ENCODE data around the gene HOXA5.

The HOXA5 gene

DNA sequence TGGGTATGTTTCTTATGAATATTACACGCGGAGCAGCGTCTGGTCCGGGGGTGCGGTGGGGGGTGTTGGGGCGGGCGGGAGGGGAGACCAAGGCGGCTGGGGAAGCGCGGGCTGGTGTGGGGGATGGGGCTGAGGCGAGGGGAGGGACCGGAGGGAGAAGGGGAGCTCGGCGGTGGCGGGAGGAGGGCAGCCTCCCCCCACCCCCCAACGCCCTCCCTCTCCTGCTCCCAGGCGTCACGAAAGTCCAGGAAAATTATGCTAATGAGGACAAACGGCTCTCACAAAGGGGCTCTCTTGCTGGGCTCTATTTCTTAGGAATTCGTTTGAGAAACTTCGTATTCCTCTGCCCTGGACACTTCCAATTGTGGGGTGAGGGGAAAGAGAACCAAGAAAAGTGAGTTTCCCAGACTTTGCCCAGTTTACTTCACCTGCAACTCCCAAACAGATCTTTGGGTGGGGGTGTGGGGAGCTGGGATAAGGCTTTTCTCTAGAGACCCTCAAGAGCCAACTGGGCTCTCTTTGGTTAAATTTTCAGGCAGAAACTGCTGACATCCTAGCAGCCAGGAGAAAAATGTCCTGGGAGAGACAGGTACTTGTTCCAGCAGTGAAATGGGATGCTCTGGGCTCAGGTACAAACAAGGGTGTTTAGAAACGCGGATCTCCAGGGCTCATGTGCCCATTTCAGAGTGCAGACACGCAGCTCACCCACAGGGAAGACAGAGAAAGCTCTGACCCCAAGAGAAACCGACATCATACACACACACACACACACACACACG lies 29.3 kb downstream of the HOXA5 start:
- H4K20me1 ChIP-seq (ENCODE audit: insufficient read depth, low read length): no peaks in the 10 kb centered on the region
- TF ChIP-seq, protein P1, sequence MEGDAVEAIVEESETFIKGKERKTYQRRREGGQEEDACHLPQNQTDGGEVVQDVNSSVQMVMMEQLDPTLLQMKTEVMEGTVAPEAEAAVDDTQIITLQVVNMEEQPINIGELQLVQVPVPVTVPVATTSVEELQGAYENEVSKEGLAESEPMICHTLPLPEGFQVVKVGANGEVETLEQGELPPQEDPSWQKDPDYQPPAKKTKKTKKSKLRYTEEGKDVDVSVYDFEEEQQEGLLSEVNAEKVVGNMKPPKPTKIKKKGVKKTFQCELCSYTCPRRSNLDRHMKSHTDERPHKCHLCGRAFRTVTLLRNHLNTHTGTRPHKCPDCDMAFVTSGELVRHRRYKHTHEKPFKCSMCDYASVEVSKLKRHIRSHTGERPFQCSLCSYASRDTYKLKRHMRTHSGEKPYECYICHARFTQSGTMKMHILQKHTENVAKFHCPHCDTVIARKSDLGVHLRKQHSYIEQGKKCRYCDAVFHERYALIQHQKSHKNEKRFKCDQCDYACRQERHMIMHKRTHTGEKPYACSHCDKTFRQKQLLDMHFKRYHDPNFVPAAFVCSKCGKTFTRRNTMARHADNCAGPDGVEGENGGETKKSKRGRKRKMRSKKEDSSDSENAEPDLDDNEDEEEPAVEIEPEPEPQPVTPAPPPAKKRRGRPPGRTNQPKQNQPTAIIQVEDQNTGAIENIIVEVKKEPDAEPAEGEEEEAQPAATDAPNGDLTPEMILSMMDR (IDR thresholded peaks at IDR 0.05; ENCODE audit: low read length): no peak
- TF ChIP-seq EZH2 (optimal IDR thresholded peaks at IDR 0.05; ENCODE audit: low read depth, low read length) (no peak), EZH2phosphoT487 (IDR thresholded peaks at IDR 0.05; ENCODE audit: low read length) (no peak)
- no peaks in the 10 kb centered on the region for H3F3A ChIP-seq (ENCODE audit: insufficient read depth, low read length)
- no peaks in the 10 kb centered on the region for H3K9me2 ChIP-seq (replicated peaks; ENCODE audit: insufficient read depth, low read length)
- H3K27ac ChIP-seq (ENCODE audit: low read length): no peak overlapping the region
- H2AFZ ChIP-seq (ENCODE audit: low read length): no peak overlapping the region
- DNase-seq: no peak
- no peak overlapping the region for H3K9ac ChIP-seq (ENCODE audit: low read length)
- no peak overlapping the region for H3K4me3 ChIP-seq (ENCODE audit: low read length)
- peaks cover 30% of the 10 kb centered on the region; the same call in 1 of the 2 replicates for H3K27me3 ChIP-seq (replicated peaks; ENCODE audit: insufficient read depth, low read length)
- H3K4me1 ChIP-seq (ENCODE audit: low read length): no peaks in the 10 kb centered on the region
- no peaks in the 10 kb centered on the region for H3K79me2 ChIP-seq (ENCODE audit: low read length)
- no peaks in the 10 kb centered on the region for H3K9me3 ChIP-seq (replicated peaks; ENCODE audit: insufficient read depth, low read length)
- no peaks in the 10 kb centered on the region for H3K36me3 ChIP-seq (replicated peaks; ENCODE audit: insufficient read depth, low read length)
- H3K4me2 ChIP-seq (ENCODE audit: low read depth, low read length): no peak overlapping the region

DNA sequence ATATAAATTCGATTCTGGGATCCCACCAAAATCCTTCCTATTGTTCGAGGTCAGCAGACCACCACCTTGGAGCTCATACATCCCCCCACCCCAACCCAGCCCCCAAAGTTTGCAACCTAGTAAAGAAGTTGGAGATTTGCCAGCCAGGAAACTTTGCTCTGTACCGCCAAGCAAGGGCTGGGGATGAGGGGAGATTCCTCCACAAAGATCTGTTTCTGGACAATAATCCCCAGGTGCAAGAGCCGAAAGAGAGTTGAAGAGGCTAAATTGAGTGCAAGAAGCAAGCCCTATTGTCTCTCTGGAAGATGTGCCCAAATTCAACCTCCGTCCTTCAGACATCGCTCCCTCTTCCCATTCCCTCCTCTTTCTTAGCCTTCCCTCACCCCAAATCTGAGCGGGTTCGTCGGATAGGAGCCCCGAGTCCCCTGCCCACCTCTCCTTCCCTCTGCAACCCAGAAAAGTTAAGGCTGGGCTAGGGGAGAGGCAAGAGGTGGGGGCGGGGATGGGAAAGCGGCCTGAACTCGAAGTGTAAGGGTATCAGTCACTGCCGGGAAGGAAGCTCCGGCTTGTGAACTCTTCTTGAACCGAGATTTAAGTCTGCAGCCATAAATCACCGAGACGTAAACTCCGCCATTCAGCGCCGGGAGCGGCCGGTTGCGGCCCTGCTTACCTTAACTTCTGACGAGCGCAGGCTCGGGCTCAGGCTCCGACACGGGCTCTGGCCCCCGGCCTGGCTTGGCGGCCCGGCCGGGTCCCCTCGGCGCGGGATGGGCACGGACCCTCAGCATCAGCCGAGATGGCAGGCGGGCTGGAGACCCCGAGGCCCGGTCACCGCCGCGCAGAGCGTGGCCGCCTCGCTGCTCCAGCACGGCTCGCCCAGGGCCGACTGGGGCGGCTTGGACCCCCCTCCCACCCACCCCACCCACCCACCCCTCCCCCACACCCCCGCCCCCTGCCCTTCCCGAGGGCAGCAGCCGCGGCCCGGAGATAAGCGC lies 30.2 kb downstream of the HOXA5 start:
- Histone ChIP-seq H3K36me3 (replicated peaks; ENCODE audit: insufficient read depth, low read length) (no peaks in the 10 kb centered on the region), H3K9me3 (replicated peaks; ENCODE audit: insufficient read depth, low read length) (no peaks in the 10 kb centered on the region), H2AFZ (ENCODE audit: low read length) (no peak overlapping the region), H4K20me1 (ENCODE audit: insufficient read depth, low read length) (no peaks in the 10 kb centered on the region), H3F3A (ENCODE audit: insufficient read depth, low read length) (no peaks in the 10 kb centered on the region), H3K79me2 (ENCODE audit: low read length) (no peaks in the 10 kb centered on the region), H3K4me2 (ENCODE audit: low read depth, low read length) (no peak overlapping the region), H3K9ac (ENCODE audit: low read length) (no peak overlapping the region), H3K27ac (ENCODE audit: low read length) (no peak overlapping the region), H3K27me3 (replicated peaks; ENCODE audit: insufficient read depth, low read length) (peaks cover 30% of the 10 kb centered on the region; the same call in 1 of the 2 replicates), H3K9me2 (replicated peaks; ENCODE audit: insufficient read depth, low read length) (no peaks in the 10 kb centered on the region), H3K4me1 (ENCODE audit: low read length) (no peaks in the 10 kb centered on the region), H3K4me3 (ENCODE audit: low read length) (no peak overlapping the region)
- DNase-seq: no peak
- TF ChIP-seq EZH2 (optimal IDR thresholded peaks at IDR 0.05; ENCODE audit: low read depth, low read length): no peak
- TF ChIP-seq EZH2phosphoT487 (IDR thresholded peaks at IDR 0.05; ENCODE audit: low read length): no peak
- TF ChIP-seq, protein P1 (IDR thresholded peaks at IDR 0.05; ENCODE audit: low read length): no peak

DNA sequence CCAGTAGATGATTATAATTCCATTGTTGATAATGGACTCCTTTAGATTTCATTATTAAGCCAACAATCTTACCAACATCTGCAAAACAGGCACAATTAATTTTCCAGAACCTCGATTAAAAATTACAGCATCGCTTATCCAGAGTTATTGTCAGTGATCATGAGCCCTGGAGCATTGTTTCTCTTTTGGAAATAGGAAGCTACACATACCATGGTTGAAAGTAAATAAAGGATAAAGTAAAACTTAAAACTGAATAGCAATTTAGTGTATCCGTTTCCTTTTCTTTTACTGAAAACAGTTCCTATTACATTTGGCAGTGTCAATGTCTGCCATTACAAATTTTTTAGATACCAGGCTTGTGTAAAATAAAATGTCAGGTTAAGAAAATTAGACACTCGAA lies 31.1 kb downstream of the HOXA5 start:
- Histone ChIP-seq H3K79me2 (ENCODE audit: low read length) (no peaks in the 10 kb centered on the region), H2AFZ (ENCODE audit: low read length) (no peak overlapping the region), H3F3A (ENCODE audit: insufficient read depth, low read length) (no peaks in the 10 kb centered on the region), H3K9me3 (replicated peaks; ENCODE audit: insufficient read depth, low read length) (no peaks in the 10 kb centered on the region), H4K20me1 (ENCODE audit: insufficient read depth, low read length) (no peaks in the 10 kb centered on the region), H3K27me3 (replicated peaks; ENCODE audit: insufficient read depth, low read length) (peaks cover 30% of the 10 kb centered on the region; the same call in 1 of the 2 replicates), H3K4me2 (ENCODE audit: low read depth, low read length) (no peak overlapping the region), H3K9ac (ENCODE audit: low read length) (no peak overlapping the region), H3K4me1 (ENCODE audit: low read length) (no peaks in the 10 kb centered on the region), H3K9me2 (replicated peaks; ENCODE audit: insufficient read depth, low read length) (no peaks in the 10 kb centered on the region), H3K4me3 (ENCODE audit: low read length) (no peak overlapping the region), H3K36me3 (replicated peaks; ENCODE audit: insufficient read depth, low read length) (no peaks in the 10 kb centered on the region), H3K27ac (ENCODE audit: low read length) (no peak overlapping the region)
- TF ChIP-seq EZH2phosphoT487 (IDR thresholded peaks at IDR 0.05; ENCODE audit: low read length) (no peak), EZH2 (optimal IDR thresholded peaks at IDR 0.05; ENCODE audit: low read depth, low read length) (no peak)
- TF ChIP-seq, protein P1 (IDR thresholded peaks at IDR 0.05; ENCODE audit: low read length): no peak
- DNase-seq: no peak

Measured in MM.1S (cell line).